Activated CD8-positive, alpha-beta memory T cell treated with anti-CD3 and anti-CD28 coated beads, Interleukin-2, amount 50 U/mL, for 24 hours (primary cell): ENCODE data around the gene ZNF496.
"Not testable (repeated sequence)": the region's sequence is repeated elsewhere in the genome, so short reads cannot be mapped to it uniquely, and the experiment has no call there.

Experiments used
- DNase-seq: peaks from one replicate; pipeline ENCODE4 v3.0.0-alpha.2; 2020; ENCODE audit errors: extremely low read depth

The ZNF496 gene

DNA sequence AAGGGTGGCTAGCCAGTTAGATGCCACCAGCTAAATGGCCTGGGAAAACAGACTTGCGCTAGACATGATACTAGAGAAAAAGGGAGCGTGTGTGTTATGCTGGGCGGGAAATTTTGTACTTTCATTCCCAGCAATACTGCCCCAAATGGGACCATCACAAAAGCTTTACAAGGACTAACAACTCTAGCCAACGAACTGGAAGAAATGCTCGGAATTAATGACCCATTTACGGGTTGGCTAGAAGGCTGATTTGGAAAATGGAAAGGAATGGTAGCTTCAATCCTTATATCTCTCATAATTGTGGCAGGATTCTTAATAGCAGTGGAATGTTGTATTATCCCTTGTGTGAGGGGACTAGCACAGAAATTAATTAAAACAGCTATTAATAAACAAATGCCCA is 27.9 kb upstream of the ZNF496 start:
- DNase-seq = no peak

DNA sequence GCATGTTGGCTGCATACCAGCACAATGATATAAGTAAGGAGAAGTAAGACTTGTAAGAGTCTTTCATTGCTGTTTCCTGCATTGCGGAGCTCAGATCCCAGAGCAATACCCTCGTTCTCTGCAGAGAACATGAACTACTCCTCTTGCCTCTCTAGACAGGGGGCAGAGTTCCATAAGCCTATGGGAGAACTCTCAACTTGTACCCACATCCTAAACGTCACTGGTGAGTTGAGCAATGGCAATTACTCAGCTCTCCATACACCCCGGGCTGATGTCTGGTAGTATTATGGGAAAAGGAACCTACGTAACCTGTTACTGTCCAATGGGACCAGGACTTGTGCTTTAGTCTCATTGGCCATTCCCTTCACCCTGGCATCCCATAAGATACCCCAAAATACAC is 27.3 kb upstream of the ZNF496 start:
- no peak for DNase-seq

- no peak for DNase-seq
Observed at GRCh38 chr1:247357781-247358211, 26.1 kb upstream of the ZNF496 start.

- no peak for DNase-seq
Observed at GRCh38 chr1:247357052-247357780, 25.5 kb upstream of the ZNF496 start.

- DNase-seq = not testable (repeated sequence)
Observed at GRCh38 chr1:247355160-247355559, 23.5 kb upstream of the ZNF496 start.

DNA sequence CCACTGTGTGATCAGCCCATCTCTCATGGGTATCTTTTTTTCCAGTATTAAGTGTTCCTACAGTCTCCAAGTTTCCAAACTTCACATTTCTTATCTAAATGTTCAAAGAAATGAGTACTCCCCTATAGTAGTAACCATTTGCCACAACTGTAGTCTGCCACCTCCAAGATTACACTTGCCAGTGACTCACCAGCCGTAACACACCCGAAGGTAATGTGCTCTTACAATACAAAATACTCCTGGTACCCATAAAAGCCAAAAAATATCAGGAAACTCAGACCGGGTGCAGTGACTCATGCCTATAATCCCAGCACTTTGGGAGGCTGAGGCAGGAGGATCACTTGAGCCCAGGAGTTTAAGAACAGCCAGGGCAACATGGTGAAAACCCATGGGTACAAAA is 20.5 kb upstream of the ZNF496 start:
- no peak for DNase-seq

DNA sequence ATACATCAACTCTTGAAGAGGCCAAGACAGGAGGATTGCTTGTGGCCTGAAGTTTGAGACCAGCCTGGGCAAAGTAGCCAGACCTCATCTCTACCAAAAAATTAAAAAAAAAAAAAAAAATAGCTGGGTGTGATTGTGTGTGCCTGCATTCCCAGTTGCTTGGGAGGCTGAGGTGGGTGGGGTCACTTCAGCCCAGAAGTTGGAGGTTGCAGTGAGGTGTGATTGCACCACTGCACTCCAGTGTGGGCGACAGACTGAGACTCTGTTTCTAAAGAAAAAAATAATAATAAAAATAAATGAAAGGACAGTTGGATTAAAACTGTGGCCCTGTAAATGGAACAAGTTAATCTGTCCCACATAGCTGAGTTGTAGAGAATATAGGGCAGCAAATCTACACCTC is 18.9 kb upstream of the ZNF496 start:
- DNase-seq = no peak

DNA sequence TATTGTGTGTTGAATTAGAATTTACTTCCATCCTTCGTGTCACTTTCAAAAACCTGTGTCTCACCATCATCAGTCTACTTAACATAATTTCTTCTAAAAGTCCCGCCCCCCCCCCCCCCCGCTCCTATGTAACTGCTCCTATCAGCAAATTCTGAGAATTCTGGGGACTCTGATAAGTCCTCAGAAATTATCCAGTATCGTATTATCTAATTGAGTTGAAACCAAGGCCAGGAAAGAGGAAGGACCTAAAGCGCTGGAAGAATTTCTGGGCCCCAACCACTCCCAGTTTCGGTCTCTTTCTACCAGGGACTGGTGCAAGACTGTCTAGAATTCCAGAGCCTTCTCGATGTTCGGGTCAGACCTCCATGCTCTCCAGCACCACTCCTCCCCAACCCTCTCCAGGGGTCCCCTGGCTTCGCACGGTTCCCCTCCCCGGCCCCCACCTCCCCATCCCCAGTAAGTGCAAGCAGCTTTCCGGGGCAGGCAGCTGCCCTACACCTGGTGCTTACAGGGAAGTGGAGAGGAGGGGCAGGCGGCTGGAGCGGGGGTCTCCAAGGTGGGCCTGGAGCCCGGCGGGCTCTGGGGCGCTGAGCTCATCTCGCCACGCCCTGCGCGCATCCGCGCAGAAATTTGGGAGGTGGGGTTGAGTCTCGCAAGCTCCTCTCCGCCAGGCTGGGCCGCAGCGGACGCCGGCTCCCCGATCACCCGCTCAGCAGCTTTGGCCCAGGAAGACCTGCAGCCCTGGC is 16.0 kb upstream of the ZNF496 start:
- no peak for DNase-seq

GRCh38 chr1:247345881-247346280 is 14.2 kb upstream of the ZNF496 start:
- no peak for DNase-seq

GRCh38 chr1:247343801-247344200 is 12.1 kb upstream of the ZNF496 start:
- no peak for DNase-seq

- no peak for DNase-seq
Observed at GRCh38 chr1:247338723-247339275, 7.1 kb upstream of the ZNF496 start.

DNA sequence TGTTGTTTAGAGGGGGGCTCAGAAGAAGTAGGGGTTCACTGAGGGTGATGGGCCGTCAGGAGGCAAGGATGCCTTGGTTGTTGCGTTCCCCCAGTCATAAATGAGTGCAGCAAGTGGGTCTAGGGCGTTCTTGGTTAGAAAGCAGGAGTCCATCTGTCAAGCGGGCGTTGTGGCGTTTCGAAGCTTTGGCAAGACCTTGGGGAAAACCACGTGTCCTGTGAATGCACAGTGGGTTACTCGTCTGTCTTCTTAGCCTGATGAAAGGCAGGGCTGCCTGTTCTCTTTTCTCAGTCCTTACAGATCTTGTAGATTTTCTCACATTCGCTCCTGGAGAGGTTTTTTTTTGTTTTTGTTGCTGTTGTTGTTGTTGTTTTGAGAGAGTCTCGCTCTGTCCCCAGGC is 6.3 kb upstream of the ZNF496 start:
- no peak for DNase-seq

- no peak for DNase-seq
Observed at GRCh38 chr1:247337250-247337746, 5.6 kb upstream of the ZNF496 start.

GRCh38 chr1:247336390-247336789 is 4.7 kb upstream of the ZNF496 start:
- no peak for DNase-seq

DNA sequence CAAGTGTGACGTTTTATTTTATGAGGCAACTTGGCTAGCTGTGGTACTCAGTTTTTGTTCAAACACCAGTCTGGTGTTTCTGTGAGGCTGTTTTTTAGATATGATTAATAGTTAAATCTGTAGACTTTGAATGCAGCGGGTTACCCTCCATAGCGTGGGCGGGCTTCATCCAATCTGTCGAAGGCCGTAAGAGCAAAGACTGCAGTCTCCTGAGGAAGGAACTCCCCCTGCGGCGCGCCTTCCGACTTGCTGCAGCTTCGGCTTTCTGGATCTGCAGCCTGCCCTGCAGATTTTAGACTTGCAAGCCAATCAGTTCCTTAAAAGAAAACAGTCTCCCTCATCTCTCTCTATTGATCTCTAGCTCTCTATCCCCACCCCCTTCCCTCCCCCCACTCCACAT is 4.2 kb upstream of the ZNF496 start:
- no peak for DNase-seq

GRCh38 chr1:247334378-247335133 is 2.9 kb upstream of the ZNF496 start:
- DNase-seq = no peak

DNA sequence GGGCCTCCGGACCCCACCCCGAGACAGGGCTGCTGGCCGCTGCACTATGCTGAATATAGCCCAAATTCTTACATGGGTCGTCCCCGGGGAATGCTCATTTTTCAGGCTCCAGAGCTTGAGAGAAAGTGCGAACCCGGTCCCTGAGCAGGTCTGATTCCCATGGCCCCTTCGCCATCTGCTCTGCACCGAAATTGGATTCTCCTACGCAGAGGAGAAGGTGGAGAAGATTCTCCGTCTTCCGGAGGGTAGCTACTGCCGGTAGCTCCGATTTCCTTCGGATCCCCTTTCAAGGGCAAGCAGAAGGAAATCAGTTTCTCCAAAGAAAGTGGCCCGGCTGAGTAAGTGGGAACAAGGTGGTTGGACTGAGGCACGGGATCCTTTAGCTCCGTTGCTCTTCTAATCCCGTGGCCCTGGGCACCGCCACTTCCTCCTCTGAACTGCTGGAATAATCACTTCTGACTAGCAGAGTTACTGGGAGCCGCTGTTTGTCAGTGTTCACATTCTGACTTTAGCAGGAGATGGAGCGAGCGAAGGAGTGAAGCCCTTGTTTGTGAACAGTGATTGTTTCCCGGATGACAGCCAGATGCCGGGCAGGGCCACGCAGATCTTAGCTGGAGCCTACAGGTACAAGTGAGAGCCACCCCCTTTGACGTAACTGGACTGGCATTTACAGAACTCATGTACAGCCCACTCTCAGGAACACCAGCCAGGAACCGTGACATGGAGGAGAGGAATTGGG is 1.1 kb upstream of the ZNF496 start:
- DNase-seq = no peak

GRCh38 chr1:247332215-247332622 is 552 bp upstream of the ZNF496 start:
- no peak for DNase-seq

DNA sequence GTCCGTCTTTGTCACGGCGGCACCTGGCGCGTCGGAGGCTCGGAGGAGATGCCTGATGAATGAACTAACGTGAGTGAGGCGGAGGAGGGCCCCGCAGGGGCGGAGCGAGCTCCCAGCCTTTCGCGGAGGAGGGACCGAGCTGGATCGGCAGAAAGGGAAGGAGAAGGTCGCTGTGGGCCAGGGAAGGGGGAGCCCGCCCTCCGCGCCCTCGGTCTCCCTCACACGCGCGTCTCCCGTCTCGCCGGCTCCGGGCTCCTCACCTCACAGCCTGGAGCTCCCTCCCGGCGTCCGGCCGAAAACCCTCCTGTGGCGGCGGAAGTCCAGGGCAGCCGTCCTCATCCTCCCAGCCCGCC is 519 bp downstream of the ZNF496 start:
- peak; percentile 38 for DNase-seq

DNA sequence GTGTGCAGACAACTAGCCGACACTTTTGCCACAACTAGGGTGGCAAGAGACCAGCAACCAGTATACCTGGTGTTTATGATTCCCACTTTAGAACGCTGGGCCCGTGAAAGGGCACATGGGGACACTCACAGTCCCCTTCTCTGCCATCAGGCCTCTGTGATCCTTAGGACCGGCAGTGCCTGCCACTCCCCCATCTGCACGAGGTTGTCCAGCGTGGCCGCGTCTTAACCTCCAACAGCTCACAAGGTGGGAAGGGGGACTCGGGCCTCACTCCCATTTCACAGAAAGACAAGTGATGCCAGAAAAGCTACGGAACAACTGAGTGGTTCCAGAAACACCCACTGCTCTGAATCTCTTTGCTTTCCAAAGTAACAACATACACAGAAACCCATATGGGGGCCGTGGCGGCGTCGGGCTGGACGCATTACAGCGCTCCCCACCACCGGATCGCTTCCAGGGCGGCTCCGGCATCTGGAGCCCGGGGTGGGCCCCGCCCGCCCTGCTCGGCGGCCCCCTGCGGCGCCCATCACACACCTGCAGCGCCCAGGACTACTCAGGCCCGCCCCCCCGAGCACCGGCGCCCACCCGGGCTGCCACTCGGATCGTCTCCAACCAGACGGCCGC is 1.0 kb downstream of the ZNF496 start:
- DNase-seq = no peak

DNA sequence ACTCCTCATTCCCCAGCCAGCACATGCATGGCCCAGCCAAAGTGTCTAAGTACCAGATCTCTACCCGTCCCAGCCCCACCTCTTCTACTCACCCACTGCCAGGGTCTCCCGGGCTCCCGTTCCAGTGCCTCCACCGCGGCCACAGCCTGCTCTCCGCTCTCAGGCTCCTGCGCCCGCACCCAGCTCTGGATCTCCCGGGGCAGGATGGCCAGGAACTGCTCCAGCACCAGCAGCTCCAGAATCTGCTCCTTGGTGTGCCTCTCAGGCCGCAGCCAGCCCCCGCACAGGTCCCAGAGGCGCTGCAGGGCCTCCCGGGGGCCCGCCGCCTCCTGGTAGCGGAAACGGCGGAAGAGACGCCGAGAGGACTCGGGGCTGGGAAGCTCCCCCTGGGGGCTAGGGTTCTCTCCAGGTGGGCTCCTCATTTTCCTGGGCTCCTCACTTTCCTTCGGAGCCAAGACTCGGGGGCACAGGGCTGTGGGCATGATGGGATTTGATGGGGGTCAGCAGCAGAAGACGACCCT is 2.5 kb downstream of the ZNF496 start:
- no peak for DNase-seq
